Keratinocyte (primary cell): Measurements from ENCODE around the gene UBC. TPM values are rescaled to one million over a fixed set of nuclear protein-coding genes. Genes with fewer than 3 reads are reported as not detected.

ENCODE experiments used
- DNase-seq: peaks from one replicate; pipeline ENCODE4 v3.0.0-alpha.2; 2011; ENCODE audit warnings: low read depth, missing footprints, low spot score
- FAIRE-seq: peaks from 2 replicates; lab custom pipeline; 2011; peaks lifted over from hg19 to GRCh38; lab: Jason Lieb, UNC
- H2AFZ ChIP-seq: 2 replicates; pipeline ENCODE4 v1.6.0; 2012; ENCODE audit warnings: low read length, control low read depth, inconsistent platforms; ENCODE audit not compliant: control insufficient read depth
- H3K27ac ChIP-seq: 2 replicates; pipeline ENCODE4 v1.5.1; 2011; ENCODE audit warnings: low read length; ENCODE audit not compliant: control insufficient read depth, insufficient read depth
- H3K27me3 ChIP-seq: 3 replicates; pipeline ENCODE4 v1.6.0; 2011; ENCODE audit warnings: low read length; ENCODE audit not compliant: control insufficient read depth, insufficient read depth; ENCODE audit errors: extremely low read depth
- H3K36me3 ChIP-seq, 2 experiments: 2 replicates in 1 of 2; 3 replicates in 1 of 2; pipeline ENCODE4 v1.5.1; 2011; ENCODE audit warnings: low read length in 2 of 2, mild to moderate bottlenecking in 1 of 2; ENCODE audit not compliant: control insufficient read depth in 2 of 2, insufficient read depth in 2 of 2; ENCODE audit errors: extremely low read depth in 1 of 2
- H3K4me1 ChIP-seq: 3 replicates; pipeline ENCODE4 v1.5.1; 2011; ENCODE audit warnings: low read length; ENCODE audit not compliant: control insufficient read depth, insufficient read depth; ENCODE audit errors: extremely low read depth
- H3K4me2 ChIP-seq: 3 replicates; pipeline ENCODE4 v1.6.0; 2011; ENCODE audit warnings: low read depth, low read length; ENCODE audit not compliant: control insufficient read depth, insufficient read depth; ENCODE audit errors: extremely low read depth
- H3K4me3 ChIP-seq, 3 experiments: fragments of 200-600 bp in 1 of 3; sonication (generic) in 1 of 3; 2 replicates in 2 of 3; 3 replicates in 1 of 3; pipeline ENCODE4 v1.5.1; 2011 to 2016; ENCODE audit warnings: low read length in 3 of 3, mild to moderate bottlenecking in 3 of 3, control low read depth in 2 of 3, inconsistent platforms in 1 of 3, low read depth in 1 of 3, mixed read lengths in 1 of 3, mixed run types in 1 of 3, moderate library complexity in 1 of 3; ENCODE audit not compliant: control insufficient read depth in 2 of 3, insufficient read depth in 2 of 3; ENCODE audit errors: extremely low read depth in 1 of 3
- H3K79me2 ChIP-seq: 2 replicates; pipeline ENCODE4 v1.6.0; 2012; ENCODE audit warnings: low read length; ENCODE audit not compliant: control insufficient read depth, insufficient read depth
- H3K9ac ChIP-seq: 3 replicates; pipeline ENCODE4 v1.6.0; 2011; ENCODE audit warnings: low read length; ENCODE audit not compliant: control insufficient read depth, insufficient read depth; ENCODE audit errors: extremely low read depth
- H3K9me1 ChIP-seq: 3 replicates; pipeline ENCODE4 v1.6.0; 2011; ENCODE audit warnings: low read length; ENCODE audit not compliant: control insufficient read depth, insufficient read depth; ENCODE audit errors: extremely low read depth
- H3K9me3 ChIP-seq: 2 replicates; pipeline ENCODE4 v1.5.1; 2012; ENCODE audit warnings: low read depth, low read length; ENCODE audit not compliant: control insufficient read depth
- H4K20me1 ChIP-seq: 3 replicates; pipeline ENCODE4 v1.6.0; 2011; ENCODE audit warnings: low read length; ENCODE audit not compliant: control insufficient read depth, insufficient read depth; ENCODE audit errors: extremely low read depth
- CTCF ChIP-seq, 3 experiments: IDR thresholded peaks in 1 of 3; conservative IDR thresholded peaks in 1 of 3; optimal IDR thresholded peaks in 1 of 3; 2 replicates in 2 of 3; 3 replicates in 1 of 3; pipeline versions ENCODE3 to v1.5.1; 2011; ENCODE audit warnings: low read length in 3 of 3, mild to moderate bottlenecking in 3 of 3, moderate library complexity in 2 of 3, control low read depth in 1 of 3, inconsistent platforms in 1 of 3; ENCODE audit not compliant: insufficient read depth in 2 of 3; ENCODE audit errors: extremely low read depth in 1 of 3
- EZH2 ChIP-seq: IDR thresholded peaks from one replicate; pipeline ENCODE4 v1.6.1; 2012; ENCODE audit warnings: inconsistent platforms, mild to moderate bottlenecking, low read length, moderate library complexity
- dilution Hi-C: fragments of 300-500 bp; cut with MboI; formaldehyde crosslinking; loops from one replicate; pipeline ENCODE4 v1.7.0; 2020; ENCODE audit warnings: low sequenced_read_pairs; ENCODE audit not compliant: extremely low pct_ligation_motif_present
- polyA plus RNA-seq, 5 experiments: library from polyadenylated mRNA; depleted of rRNA in 3 of 5; stranded (reverse) in 3 of 5; stranded (forward) in 1 of 5; unstranded in 1 of 5; fragments of >200 nt; gene quantifications; 1 replicate in 1 of 5; 2 replicates in 3 of 5; 3 replicates in 1 of 5; pipeline versions ENCODE4 v1.2.1 to v1.2.3, GENCODE V29; 2011 to 2012; ENCODE audit warnings: missing spikeins in 2 of 5, low read depth in 1 of 5, low replicate concordance in 1 of 5

UBC gene
- polyA plus RNA-seq, 1 donor (not counting 4 experiments of a cell fraction or from before 2014, with no cell fraction given), result 2,363 TPM

DNA sequence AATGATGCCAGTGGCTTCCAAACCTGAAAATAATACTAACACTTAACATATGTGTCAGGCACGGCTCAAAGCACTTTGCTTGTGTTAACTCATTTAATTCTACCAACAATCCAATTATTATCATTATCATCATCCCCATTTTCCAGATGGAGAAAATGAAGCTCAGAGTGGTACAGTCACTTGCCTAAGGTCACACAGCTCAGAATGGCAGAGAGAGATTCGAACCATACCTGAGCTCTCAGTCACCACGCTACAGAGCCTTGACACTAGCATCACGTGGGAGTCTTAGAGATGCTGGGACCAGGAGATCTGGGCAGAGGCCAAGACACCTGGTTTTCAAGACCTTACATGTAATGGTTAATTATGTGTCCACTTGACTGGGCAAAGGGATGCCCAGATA is 40.3 kb upstream of the UBC start:
- no peak overlapping the region for H3K4me3 ChIP-seq
- H3K4me1 ChIP-seq, result no peaks in the 10 kb centered on the region
- H3K27me3 ChIP-seq, result no peaks in the 10 kb centered on the region
- no peaks in the 10 kb centered on the region for H4K20me1 ChIP-seq
- no peak for TF ChIP-seq CTCF (optimal IDR thresholded peaks at IDR 0.05 in 1 of 3, IDR thresholded peaks at IDR 0.05 in 1 of 3, conservative IDR thresholded peaks at IDR 0.05 in 1 of 3; ENCODE audit: extremely low read depth in 1 of 3, insufficient read depth in 2 of 3, low read length in 3 of 3)
- TF ChIP-seq EZH2, result no peak
- no peak overlapping the region for H3K4me2 ChIP-seq
- no peaks in the 10 kb centered on the region for H3K9me1 ChIP-seq
- no peaks in the 10 kb centered on the region for H3K79me2 ChIP-seq
- DNase-seq (no peak), FAIRE-seq (no peak)
- no peaks in the 10 kb centered on the region for H3K9me3 ChIP-seq
- no peak overlapping the region for H3K27ac ChIP-seq
- dilution Hi-C loops, result no loop called here
- H3K36me3 ChIP-seq, result peaks cover 26 to 32% of the 10 kb centered on the region in 2 experiments
- no peak overlapping the region for H2AFZ ChIP-seq
- H3K9ac ChIP-seq, result no peak overlapping the region

- Histone ChIP-seq H3K9me3 (no peaks in the 10 kb centered on the region), H3K27ac (no peak overlapping the region), H3K4me2 (no peak overlapping the region), H2AFZ (no peak overlapping the region), H4K20me1 (no peaks in the 10 kb centered on the region), H3K9ac (no peak overlapping the region), H3K79me2 (no peaks in the 10 kb centered on the region), H3K36me3 (peaks cover 28 to 32% of the 10 kb centered on the region in 2 experiments), H3K27me3 (no peaks in the 10 kb centered on the region), H3K9me1 (no peaks in the 10 kb centered on the region), H3K4me1 (no peaks in the 10 kb centered on the region), H3K4me3 (no peak overlapping the region)
- dilution Hi-C loops, result no loop called here
- no peak for FAIRE-seq
- TF ChIP-seq CTCF (optimal IDR thresholded peaks at IDR 0.05 in 1 of 3, IDR thresholded peaks at IDR 0.05 in 1 of 3, conservative IDR thresholded peaks at IDR 0.05 in 1 of 3; ENCODE audit: extremely low read depth in 1 of 3, insufficient read depth in 2 of 3, low read length in 3 of 3), result no peak
- no peak for DNase-seq
Measured at GRCh38 chr12:124953689-124954405, 39.4 kb upstream of the UBC start.
